ENCODE data around the gene TSSK1B. TPM values are rescaled to one million over a fixed set of nuclear protein-coding genes. Genes with fewer than 3 reads are reported as not detected.

Gene TSSK1B
- total RNA-seq, 1 experiment from 2014 or later, result 0.17 TPM

- H4K20me1 ChIP-seq (ENCODE audit: control insufficient read depth, insufficient read depth, insufficient read length), result no peaks in the 10 kb centered on the region
- Mint-ChIP-seq H3K36me3 (ENCODE audit: insufficient read depth in 1 of 3, low read depth in 3 of 3) (peaks cover 0 to 5% (median 5%) of the 10 kb centered on the region in 3 experiments; a peak in 4 of 7 replicates), H3K4me1 (no peaks in the 10 kb centered on the region), H3K27ac (no peak overlapping the region; a peak in 1 of 7 replicates), H3K4me3 (no peak overlapping the region), H3K27me3 (ENCODE audit: low read depth) (peaks cover 3% of the 10 kb centered on the region), H3K9me3 (peaks cover 11% of the 10 kb centered on the region in 2 experiments; a peak in 4 of 5 replicates)
- no CpG with 5 or more reads among the region's 4 CpGs for WGBS (ENCODE audit: extremely low coverage, insufficient read length, low lambda C conversion rate)
- H3K79me2 ChIP-seq (ENCODE audit: insufficient read depth, low read length), result no peaks in the 10 kb centered on the region
- no peak for DNase-seq
- no peaks in the 10 kb centered on the region for H3K23me2 ChIP-seq (ENCODE audit: insufficient read length, low read depth, low read length, poor library complexity, severe bottlenecking)
- no peak overlapping the region for H3K4ac ChIP-seq (ENCODE audit: low read depth, low read length)
- H4K5ac ChIP-seq (ENCODE audit: insufficient read length, low read depth, low read length), result no peak overlapping the region
- H3K27me3 ChIP-seq (ENCODE audit: insufficient read depth, low read length), result no peaks in the 10 kb centered on the region
- H2BK20ac ChIP-seq (ENCODE audit: low read depth, low read length, poor library complexity, severe bottlenecking), result no peak overlapping the region
- H2BK120ac ChIP-seq (ENCODE audit: low read depth, low read length, poor library complexity, severe bottlenecking), result no peak overlapping the region
- no peaks in the 10 kb centered on the region for H3K79me1 ChIP-seq (ENCODE audit: insufficient read depth, low read depth, low read length, poor library complexity, severe bottlenecking)
- H3K4me1 ChIP-seq (ENCODE audit: insufficient read depth, low read length), result no peaks in the 10 kb centered on the region
- H3K9me3 ChIP-seq (ENCODE audit: control insufficient read depth, low read depth, low read length), result no peaks in the 10 kb centered on the region
- H4K8ac ChIP-seq (replicated peaks; ENCODE audit: insufficient read length, low read depth, low read length), result no peak overlapping the region
- no peak overlapping the region for H2AK5ac ChIP-seq (ENCODE audit: insufficient read length, low read length)
- H3K27ac ChIP-seq (ENCODE audit: insufficient read length, low read depth, low read length), result no peak overlapping the region
- no peak overlapping the region for H3K9ac ChIP-seq (ENCODE audit: extremely low read depth, insufficient read length, low read length)
- H2AFZ ChIP-seq (ENCODE audit: low read length), result no peak overlapping the region
- no peak overlapping the region for H3T11ph ChIP-seq (ENCODE audit: low read length)
- no peak overlapping the region for H3K4me2 ChIP-seq (ENCODE audit: insufficient read depth, insufficient read length, low read length)
- H3K14ac ChIP-seq (ENCODE audit: insufficient read depth, low read length), result no peak overlapping the region
- no peak overlapping the region for H3K18ac ChIP-seq (ENCODE audit: insufficient read length, low read depth, low read length)
- no peak overlapping the region for H3K56ac ChIP-seq (ENCODE audit: insufficient read length, low read depth, low read length)
- no peak overlapping the region for H4K91ac ChIP-seq (ENCODE audit: insufficient read length, low read depth, low read length)
- peak; percentile 31; the same call in 2 of the 3 replicates for TF ChIP-seq CTCF (conservative IDR thresholded peaks at IDR 0.05)
- H2BK12ac ChIP-seq (ENCODE audit: insufficient read length, low read depth, low read length), result no peak overlapping the region
- H2BK15ac ChIP-seq (ENCODE audit: low read depth, low read length), result no peak overlapping the region
- H3K23ac ChIP-seq (ENCODE audit: insufficient read length, low read depth, low read length), result no peak overlapping the region
- H2BK5ac ChIP-seq (ENCODE audit: insufficient read length, low read length), result no peak overlapping the region
Observed at GRCh38 chr5:113447498-113448050, 12.8 kb upstream of the TSSK1B start.

Measured in H9 (cell line).